ENCODE measurements around the gene SARM1. TPM values are rescaled to one million over a fixed set of nuclear protein-coding genes. Genes with fewer than 3 reads are reported as not detected.

The SARM1 gene
- total and polyA plus RNA-seq, 9 of the 15 experiments (the other 6 are each of a cell fraction or from before 2014, with no cell fraction given) = 0.04 to 0.55 (median 0.11) TPM; not detected in 2

DNA sequence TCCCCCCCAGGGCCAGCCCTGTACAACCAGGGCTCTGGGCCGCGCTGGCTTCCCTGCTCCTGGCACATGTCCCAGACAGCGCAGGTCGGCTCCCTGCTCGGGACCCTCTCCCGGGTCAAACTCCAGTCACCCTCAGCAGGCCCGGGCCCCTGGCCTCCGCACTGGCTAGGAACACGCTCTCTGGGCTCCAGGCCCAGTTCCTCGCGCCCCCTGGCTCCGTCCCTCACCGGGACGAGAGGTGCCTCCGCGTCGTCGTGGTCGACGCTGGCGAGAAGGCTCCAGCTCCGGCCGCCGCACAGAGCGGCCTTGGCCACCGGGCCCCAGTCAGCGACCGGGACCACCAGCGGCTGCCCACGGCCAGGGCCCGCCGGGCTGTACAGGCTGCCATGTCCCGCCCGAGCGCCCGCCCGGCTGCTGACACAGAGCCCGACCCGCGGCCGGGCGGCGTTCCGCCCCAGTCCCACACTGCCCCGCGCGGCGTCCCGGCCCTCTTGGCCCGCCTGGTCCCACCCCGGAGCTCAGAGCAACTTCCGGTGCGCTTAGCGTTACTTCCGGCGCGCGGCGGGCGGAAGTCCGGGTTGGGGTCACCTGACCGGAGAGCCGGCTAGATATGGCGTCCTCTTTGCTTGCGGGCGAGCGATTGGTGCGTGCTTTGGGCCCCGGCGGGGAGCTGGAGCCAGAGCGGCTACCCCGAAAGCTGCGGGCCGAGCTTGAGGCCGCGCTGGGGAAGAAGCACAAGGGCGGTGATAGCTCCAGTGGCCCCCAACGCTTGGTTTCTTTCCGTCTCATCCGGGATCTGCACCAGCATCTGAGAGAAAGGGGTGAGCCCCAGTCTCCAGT, 14.2 kb upstream of the SARM1 start, which contains the start of gene POLDIP2 (continued):
- no peak for TF ChIP-seq TEAD2 (tag; IDR thresholded peaks at IDR 0.05)
- TF ChIP-seq SMAD3 (CRISPR knock-in tag; conservative IDR thresholded peaks at IDR 0.05) = no peak
- TF ChIP-seq, protein P1, sequence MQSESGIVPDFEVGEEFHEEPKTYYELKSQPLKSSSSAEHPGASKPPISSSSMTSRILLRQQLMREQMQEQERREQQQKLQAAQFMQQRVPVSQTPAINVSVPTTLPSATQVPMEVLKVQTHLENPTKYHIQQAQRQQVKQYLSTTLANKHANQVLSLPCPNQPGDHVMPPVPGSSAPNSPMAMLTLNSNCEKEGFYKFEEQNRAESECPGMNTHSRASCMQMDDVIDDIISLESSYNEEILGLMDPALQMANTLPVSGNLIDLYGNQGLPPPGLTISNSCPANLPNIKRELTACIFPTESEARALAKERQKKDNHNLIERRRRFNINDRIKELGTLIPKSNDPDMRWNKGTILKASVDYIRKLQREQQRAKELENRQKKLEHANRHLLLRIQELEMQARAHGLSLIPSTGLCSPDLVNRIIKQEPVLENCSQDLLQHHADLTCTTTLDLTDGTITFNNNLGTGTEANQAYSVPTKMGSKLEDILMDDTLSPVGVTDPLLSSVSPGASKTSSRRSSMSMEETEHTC (IDR thresholded peaks at IDR 0.05) = peak; percentile 56
- TF ChIP-seq NFATC3 (IDR thresholded peaks at IDR 0.05) = no peak
- TF ChIP-seq ZFP30 (CRISPR knock-in tag; IDR thresholded peaks at IDR 0.05; ENCODE audit: borderline replicate concordance) = no peak
- TF ChIP-seq, protein P2, sequence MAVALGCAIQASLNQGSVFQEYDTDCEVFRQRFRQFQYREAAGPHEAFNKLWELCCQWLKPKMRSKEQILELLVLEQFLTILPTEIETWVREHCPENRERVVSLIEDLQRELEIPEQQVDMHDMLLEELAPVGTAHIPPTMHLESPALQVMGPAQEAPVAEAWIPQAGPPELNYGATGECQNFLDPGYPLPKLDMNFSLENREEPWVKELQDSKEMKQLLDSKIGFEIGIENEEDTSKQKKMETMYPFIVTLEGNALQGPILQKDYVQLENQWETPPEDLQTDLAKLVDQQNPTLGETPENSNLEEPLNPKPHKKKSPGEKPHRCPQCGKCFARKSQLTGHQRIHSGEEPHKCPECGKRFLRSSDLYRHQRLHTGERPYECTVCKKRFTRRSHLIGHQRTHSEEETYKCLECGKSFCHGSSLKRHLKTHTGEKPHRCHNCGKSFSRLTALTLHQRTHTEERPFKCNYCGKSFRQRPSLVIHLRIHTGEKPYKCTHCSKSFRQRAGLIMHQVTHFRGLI (CRISPR knock-in tag; IDR thresholded peaks at IDR 0.05) = no peak
- peak; percentile 23 for TF ChIP-seq EP300 (IDR thresholded peaks at IDR 0.05; ENCODE audit: low read length)
- no peak for TF ChIP-seq YBX1 (IDR thresholded peaks at IDR 0.05)
- TF ChIP-seq, protein P3, sequence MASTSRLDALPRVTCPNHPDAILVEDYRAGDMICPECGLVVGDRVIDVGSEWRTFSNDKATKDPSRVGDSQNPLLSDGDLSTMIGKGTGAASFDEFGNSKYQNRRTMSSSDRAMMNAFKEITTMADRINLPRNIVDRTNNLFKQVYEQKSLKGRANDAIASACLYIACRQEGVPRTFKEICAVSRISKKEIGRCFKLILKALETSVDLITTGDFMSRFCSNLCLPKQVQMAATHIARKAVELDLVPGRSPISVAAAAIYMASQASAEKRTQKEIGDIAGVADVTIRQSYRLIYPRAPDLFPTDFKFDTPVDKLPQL (IDR thresholded peaks at IDR 0.05; ENCODE audit: extremely low read depth, insufficient read length) = no peak
- no peak for TF ChIP-seq SMARCB1 (IDR thresholded peaks at IDR 0.05; ENCODE audit: insufficient read length, low read depth)
- TF ChIP-seq ASH1L (IDR thresholded peaks at IDR 0.05; ENCODE audit: borderline replicate concordance, low read depth, partially characterized antibody) = no peak
- TF ChIP-seq NUFIP1 (IDR thresholded peaks at IDR 0.05; ENCODE audit: partially characterized antibody) = no peak
- TF ChIP-seq STAG1 (CRISPR knock-in tag; IDR thresholded peaks at IDR 0.05; ENCODE audit: borderline replicate concordance) = no peak
- no peak for TF ChIP-seq ZBTB1 (CRISPR knock-in tag; IDR thresholded peaks at IDR 0.05; ENCODE audit: borderline replicate concordance, low read depth)
- TF ChIP-seq, protein P4, sequence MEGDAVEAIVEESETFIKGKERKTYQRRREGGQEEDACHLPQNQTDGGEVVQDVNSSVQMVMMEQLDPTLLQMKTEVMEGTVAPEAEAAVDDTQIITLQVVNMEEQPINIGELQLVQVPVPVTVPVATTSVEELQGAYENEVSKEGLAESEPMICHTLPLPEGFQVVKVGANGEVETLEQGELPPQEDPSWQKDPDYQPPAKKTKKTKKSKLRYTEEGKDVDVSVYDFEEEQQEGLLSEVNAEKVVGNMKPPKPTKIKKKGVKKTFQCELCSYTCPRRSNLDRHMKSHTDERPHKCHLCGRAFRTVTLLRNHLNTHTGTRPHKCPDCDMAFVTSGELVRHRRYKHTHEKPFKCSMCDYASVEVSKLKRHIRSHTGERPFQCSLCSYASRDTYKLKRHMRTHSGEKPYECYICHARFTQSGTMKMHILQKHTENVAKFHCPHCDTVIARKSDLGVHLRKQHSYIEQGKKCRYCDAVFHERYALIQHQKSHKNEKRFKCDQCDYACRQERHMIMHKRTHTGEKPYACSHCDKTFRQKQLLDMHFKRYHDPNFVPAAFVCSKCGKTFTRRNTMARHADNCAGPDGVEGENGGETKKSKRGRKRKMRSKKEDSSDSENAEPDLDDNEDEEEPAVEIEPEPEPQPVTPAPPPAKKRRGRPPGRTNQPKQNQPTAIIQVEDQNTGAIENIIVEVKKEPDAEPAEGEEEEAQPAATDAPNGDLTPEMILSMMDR (IDR thresholded peaks at IDR 0.05 in 2 of 3, conservative IDR thresholded peaks at IDR 0.05 in 1 of 3; ENCODE audit: insufficient read depth in 2 of 3, low read depth in 1 of 3, low read length in 3 of 3) = no peak
- TF ChIP-seq, protein P5, sequence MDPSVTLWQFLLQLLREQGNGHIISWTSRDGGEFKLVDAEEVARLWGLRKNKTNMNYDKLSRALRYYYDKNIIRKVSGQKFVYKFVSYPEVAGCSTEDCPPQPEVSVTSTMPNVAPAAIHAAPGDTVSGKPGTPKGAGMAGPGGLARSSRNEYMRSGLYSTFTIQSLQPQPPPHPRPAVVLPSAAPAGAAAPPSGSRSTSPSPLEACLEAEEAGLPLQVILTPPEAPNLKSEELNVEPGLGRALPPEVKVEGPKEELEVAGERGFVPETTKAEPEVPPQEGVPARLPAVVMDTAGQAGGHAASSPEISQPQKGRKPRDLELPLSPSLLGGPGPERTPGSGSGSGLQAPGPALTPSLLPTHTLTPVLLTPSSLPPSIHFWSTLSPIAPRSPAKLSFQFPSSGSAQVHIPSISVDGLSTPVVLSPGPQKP (CRISPR knock-in tag; IDR thresholded peaks at IDR 0.05) = no peak
- TF ChIP-seq, protein P6, sequence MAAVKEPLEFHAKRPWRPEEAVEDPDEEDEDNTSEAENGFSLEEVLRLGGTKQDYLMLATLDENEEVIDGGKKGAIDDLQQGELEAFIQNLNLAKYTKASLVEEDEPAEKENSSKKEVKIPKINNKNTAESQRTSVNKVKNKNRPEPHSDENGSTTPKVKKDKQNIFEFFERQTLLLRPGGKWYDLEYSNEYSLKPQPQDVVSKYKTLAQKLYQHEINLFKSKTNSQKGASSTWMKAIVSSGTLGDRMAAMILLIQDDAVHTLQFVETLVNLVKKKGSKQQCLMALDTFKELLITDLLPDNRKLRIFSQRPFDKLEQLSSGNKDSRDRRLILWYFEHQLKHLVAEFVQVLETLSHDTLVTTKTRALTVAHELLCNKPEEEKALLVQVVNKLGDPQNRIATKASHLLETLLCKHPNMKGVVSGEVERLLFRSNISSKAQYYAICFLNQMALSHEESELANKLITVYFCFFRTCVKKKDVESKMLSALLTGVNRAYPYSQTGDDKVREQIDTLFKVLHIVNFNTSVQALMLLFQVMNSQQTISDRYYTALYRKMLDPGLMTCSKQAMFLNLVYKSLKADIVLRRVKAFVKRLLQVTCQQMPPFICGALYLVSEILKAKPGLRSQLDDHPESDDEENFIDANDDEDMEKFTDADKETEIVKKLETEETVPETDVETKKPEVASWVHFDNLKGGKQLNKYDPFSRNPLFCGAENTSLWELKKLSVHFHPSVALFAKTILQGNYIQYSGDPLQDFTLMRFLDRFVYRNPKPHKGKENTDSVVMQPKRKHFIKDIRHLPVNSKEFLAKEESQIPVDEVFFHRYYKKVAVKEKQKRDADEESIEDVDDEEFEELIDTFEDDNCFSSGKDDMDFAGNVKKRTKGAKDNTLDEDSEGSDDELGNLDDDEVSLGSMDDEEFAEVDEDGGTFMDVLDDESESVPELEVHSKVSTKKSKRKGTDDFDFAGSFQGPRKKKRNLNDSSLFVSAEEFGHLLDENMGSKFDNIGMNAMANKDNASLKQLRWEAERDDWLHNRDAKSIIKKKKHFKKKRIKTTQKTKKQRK (IDR thresholded peaks at IDR 0.05; ENCODE audit: borderline replicate concordance, low read depth, low read length) = no peak

Data from K562 (cell line).